IPS-20b (cell line): ENCODE data around the gene SLBP.

Experiments
- H3K27ac ChIP-seq: one replicate; pipeline ENCODE4 v1.5.1; 2013; ENCODE audit warnings: low read length
- H3K27me3 ChIP-seq: 2 replicates; pipeline ENCODE4 v1.6.1; 2013; ENCODE audit warnings: mild to moderate bottlenecking, low read length, inconsistent platforms; ENCODE audit not compliant: insufficient read depth
- H3K36me3 ChIP-seq: 2 replicates; pipeline ENCODE4 v1.6.1; 2013; ENCODE audit warnings: low read depth, mild to moderate bottlenecking, inconsistent platforms, low read length, moderate library complexity; ENCODE audit not compliant: insufficient read depth
- H3K4me1 ChIP-seq: 2 replicates; pipeline ENCODE4 v1.6.1; 2013; ENCODE audit warnings: mild to moderate bottlenecking, control low read depth, inconsistent platforms, low read length, moderate library complexity; ENCODE audit not compliant: insufficient read depth
- H3K4me3 ChIP-seq: 2 replicates; pipeline ENCODE4 v1.5.1; 2013; ENCODE audit warnings: mild to moderate bottlenecking, low read length, inconsistent platforms
- H3K9ac ChIP-seq: 2 replicates; pipeline ENCODE4 v1.6.1; 2013; ENCODE audit warnings: low read depth, mild to moderate bottlenecking, inconsistent platforms, low read length, moderate library complexity
- H3K9me3 ChIP-seq: 2 replicates; pipeline ENCODE4 v1.6.1; 2013; ENCODE audit warnings: mild to moderate bottlenecking, low read depth, low read length, inconsistent platforms; ENCODE audit not compliant: insufficient read depth

SLBP gene

DNA sequence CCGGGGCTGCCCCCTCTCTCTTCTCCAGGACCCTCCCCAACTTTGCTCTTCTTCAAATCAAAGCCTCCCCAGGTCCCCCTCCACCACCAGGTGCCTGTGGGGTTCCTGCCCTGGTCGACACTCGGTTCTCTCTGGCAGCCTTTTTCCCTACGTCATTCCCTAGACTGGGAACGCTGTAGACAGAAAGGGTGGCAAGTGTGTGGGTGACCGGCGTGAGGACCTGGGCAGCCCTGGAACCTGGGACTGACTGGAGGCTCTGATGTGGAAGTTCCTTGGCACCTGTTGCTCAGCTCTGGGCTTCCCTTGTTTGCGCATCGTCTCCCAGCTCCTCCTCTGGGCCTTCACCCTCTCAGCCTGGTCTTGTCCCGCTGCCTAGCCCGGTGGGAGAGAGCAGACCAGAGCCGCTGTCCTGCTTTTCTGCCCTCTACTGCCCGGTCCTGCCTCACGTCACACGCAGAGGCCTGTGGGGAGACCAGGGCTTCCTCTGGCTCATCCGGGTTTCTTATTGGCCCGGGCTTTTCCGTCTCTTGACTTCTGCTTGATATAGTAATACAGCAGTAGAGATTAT, 10.5 kb upstream of the SLBP start:
- Histone ChIP-seq H3K27ac (no peak overlapping the region), H3K27me3 (no peaks in the 10 kb centered on the region), H3K36me3 (peaks cover 65% of the 10 kb centered on the region), H3K4me3 (peak overlapping the region; percentile 93), H3K9ac (peak overlapping the region; percentile 91), H3K9me3 (no peaks in the 10 kb centered on the region), H3K4me1 (no peaks in the 10 kb centered on the region; the same call in 1 of the 2 replicates)

DNA sequence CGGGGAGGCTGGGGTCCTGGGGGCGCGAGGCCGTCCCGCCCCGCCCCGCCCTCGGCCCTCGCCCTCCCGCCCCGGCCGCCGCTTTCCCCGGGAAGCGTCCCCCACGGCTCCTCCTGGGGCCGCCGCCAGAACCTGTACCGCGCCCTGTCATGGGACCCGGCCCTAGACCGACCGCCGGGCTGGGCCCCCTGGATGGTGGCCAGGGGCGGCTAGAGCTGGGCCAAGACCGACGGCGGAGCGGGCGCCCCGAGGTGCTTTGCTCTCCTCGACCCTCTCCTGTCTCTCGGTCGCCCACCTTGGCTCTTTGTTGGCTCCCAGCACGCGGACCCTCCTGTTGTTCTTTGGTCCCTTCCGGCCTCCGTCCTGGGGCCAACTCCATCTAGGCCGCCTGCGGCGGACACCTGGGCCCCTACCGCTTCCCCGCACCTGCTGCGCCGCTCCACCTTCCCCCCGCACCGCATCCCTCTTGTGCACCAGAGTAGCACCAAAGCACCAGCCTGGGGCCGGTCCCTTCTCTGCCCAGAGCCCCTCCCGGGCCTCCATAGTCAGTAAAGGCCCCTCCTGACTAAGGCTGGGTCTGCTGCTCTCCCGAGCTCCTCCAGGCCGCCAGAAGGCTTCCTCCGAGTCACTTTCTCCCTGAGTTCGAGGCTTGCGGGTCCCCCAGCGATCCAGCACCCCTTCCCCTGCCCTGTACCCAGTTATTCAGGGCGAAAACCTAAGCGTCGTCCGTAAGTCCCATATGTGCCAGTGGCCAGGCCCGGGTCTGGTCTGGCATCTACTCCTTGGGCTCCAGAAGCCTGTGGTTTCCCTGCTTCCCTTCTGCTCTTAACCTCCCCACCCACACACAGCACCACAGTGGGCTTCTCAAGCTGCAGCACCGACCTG, 9.8 kb upstream of the SLBP start:
- no peaks in the 10 kb centered on the region for H3K27me3 ChIP-seq
- H3K4me1 ChIP-seq = no peaks in the 10 kb centered on the region; the same call in 1 of the 2 replicates
- H3K27ac ChIP-seq = no peak overlapping the region
- H3K4me3 ChIP-seq = peak overlapping the region; percentile 93
- no peaks in the 10 kb centered on the region for H3K9me3 ChIP-seq
- H3K9ac ChIP-seq = peak overlapping the region; percentile 91
- H3K36me3 ChIP-seq = peaks cover 57% of the 10 kb centered on the region

- Histone ChIP-seq H3K4me1 (no peaks in the 10 kb centered on the region; the same call in 1 of the 2 replicates), H3K27ac (no peak within 1 kb of the TSS), H3K9ac (peak within 1 kb of the TSS; percentile 91), H3K27me3 (no peaks in the 10 kb centered on the region), H3K36me3 (peaks cover 50% of the 10 kb centered on the region), H3K9me3 (no peaks in the 10 kb centered on the region), H3K4me3 (peak within 1 kb of the TSS; percentile 93)
Observed at GRCh38 chr4:1721003-1721665, 9.0 kb upstream of the SLBP start, which contains the start of the genes TACC3 and TMEM129. Gene TACC3 (plus strand): TSS chr4:1721521. CDS start chr4:1723422, 1,901 bp downstream. Gene TMEM129 (minus strand): TSS chr4:1721323. CDS start chr4:1720837, 486 bp downstream.

GRCh38 chr4:1720163-1720983, 8.3 kb upstream of the SLBP start:
- H3K36me3 ChIP-seq = peaks cover 42% of the 10 kb centered on the region
- no peaks in the 10 kb centered on the region for H3K9me3 ChIP-seq
- peak overlapping the region; percentile 85 for H3K4me3 ChIP-seq
- no peaks in the 10 kb centered on the region for H3K27me3 ChIP-seq
- no peaks in the 10 kb centered on the region; the same call in 1 of the 2 replicates for H3K4me1 ChIP-seq
- no peak overlapping the region for H3K27ac ChIP-seq
- peak overlapping the region; percentile 77 for H3K9ac ChIP-seq

DNA sequence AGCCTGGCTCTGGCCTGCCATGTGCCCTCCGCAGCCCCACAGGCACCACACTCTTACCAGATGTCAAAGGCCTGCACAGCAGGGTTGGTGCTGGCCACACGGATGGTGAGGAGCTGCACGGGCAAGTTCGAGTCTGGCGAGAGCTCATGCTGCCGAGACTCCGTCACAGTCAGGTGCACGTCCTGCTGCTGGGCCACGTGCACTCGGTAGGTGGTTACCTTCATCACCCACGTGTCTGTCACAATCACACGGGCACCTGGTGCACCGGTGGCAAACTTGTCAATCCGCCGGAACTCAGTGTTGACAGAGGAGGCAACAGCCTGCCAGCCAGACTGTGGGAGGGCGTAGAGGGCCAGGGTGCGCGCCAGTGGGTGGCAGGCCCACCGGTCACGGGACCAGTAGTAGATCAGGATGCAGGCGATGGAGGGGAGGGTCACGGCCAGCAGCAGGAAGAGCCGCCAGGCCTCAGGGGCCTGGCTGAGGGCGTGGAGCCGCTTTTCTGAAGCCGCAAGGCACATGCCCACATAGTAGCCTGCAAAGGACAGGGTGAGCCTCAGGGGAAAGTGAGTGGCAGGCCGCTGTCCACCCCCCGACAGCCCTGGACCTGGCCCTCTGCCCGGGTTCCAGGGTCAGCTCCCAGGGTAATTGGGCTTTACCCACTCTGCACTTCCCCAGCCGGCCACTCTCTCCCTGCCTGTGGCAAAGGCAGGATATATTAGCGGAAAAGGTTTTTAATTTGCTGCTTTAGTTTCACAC, 6.2 kb upstream of the SLBP start:
- no peak overlapping the region for H3K27ac ChIP-seq
- no peaks in the 10 kb centered on the region; the same call in 1 of the 2 replicates for H3K4me1 ChIP-seq
- H3K27me3 ChIP-seq = no peaks in the 10 kb centered on the region
- H3K36me3 ChIP-seq = peaks cover 21% of the 10 kb centered on the region
- H3K9me3 ChIP-seq = no peaks in the 10 kb centered on the region
- H3K9ac ChIP-seq = no peak overlapping the region
- H3K4me3 ChIP-seq = no peak overlapping the region

GRCh38 chr4:1717129-1718094, 5.3 kb upstream of the SLBP start:
- H3K4me3 ChIP-seq = no peak overlapping the region
- no peaks in the 10 kb centered on the region for H3K9me3 ChIP-seq
- H3K4me1 ChIP-seq = no peaks in the 10 kb centered on the region; the same call in 1 of the 2 replicates
- no peak overlapping the region for H3K9ac ChIP-seq
- no peak overlapping the region for H3K27ac ChIP-seq
- H3K36me3 ChIP-seq = peaks cover 13% of the 10 kb centered on the region
- H3K27me3 ChIP-seq = no peaks in the 10 kb centered on the region

DNA sequence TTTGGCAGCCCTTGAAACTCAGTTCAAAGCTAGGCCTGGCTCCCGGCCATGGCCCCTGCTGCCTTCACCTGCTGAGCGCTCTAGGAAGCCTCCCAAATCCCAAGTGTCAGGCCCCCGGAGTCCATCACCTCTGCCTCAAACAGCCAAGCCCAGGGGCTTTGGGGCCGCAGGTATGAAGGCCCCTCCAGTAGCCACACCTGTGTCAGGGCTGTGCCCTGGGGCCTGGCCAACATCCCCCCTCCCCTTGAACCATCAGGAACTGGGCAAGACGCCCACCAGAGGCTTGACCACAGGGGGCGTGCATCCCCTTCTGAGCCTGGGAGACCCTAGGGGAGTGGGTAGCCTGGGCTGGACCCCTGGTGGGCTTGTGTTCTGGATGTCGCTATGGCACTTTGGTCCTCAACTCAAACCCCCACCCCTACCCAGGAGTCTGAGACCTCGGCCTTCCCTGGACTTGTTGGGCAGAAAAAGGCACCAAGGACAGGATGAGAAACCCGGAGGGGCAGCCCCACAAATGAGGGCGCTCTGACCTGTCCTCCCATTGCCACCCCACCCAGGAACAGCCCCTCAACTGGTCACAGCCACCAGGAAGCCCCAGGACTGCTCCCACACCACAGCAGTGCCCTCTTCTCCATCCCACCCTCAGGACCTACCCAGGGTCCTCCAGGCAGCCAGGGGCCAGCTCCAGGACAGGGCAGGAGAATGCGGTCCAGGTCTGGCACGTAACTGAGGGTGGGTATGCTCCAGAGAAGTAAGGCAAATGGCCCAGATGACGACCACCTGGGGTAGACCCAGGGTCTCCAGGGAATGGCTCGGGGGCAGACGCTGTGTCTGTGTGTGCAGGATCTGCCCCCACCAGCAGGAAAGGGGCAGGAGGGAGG, 4.2 kb upstream of the SLBP start:
- no peak overlapping the region for H3K27ac ChIP-seq
- H3K9me3 ChIP-seq = no peaks in the 10 kb centered on the region
- no peak overlapping the region for H3K9ac ChIP-seq
- peaks cover 2% of the 10 kb centered on the region; the same call in 1 of the 2 replicates for H3K27me3 ChIP-seq
- peaks cover 13% of the 10 kb centered on the region for H3K36me3 ChIP-seq
- no peaks in the 10 kb centered on the region; the same call in 1 of the 2 replicates for H3K4me1 ChIP-seq
- H3K4me3 ChIP-seq = no peak overlapping the region

GRCh38 chr4:1715002-1715758, 3.1 kb upstream of the SLBP start:
- H3K27me3 ChIP-seq = peaks cover 7% of the 10 kb centered on the region; the same call in 1 of the 2 replicates
- H3K4me1 ChIP-seq = no peaks in the 10 kb centered on the region; the same call in 1 of the 2 replicates
- H3K27ac ChIP-seq = no peak overlapping the region
- no peak overlapping the region; the same call in 1 of the 2 replicates for H3K9ac ChIP-seq
- H3K4me3 ChIP-seq = no peak overlapping the region
- no peaks in the 10 kb centered on the region for H3K9me3 ChIP-seq
- peaks cover 16% of the 10 kb centered on the region for H3K36me3 ChIP-seq
